ENCODE results near the gene CPOX. TPM values are rescaled to one million over a fixed set of nuclear protein-coding genes. Genes with fewer than 3 reads are reported as not detected.
A peak's percentile ranks its signal among the peaks of the same experiment; 100 is the strongest.

The CPOX gene
- total and polyA plus RNA-seq, 2 donors = 17.2 to 28.6 TPM

GRCh38 chr3:98617841-98618240 lies 24.4 kb upstream of the CPOX start:
- 98% methylated on average over 2 of the region's 2 CpGs for WGBS
- H3K9me3 ChIP-seq (ENCODE audit: control insufficient read depth in 2 of 2, insufficient read depth in 1 of 2, low read length in 1 of 2) = no peaks in the 10 kb centered on the region
- H3K27me3 ChIP-seq (ENCODE audit: control insufficient read depth in 2 of 2, insufficient read depth in 1 of 2, low read length in 1 of 2) = no peaks in the 10 kb centered on the region
- no peak overlapping the region for H3K4me3 ChIP-seq (ENCODE audit: low read length in 2 of 2)
- no peak for DNase-seq (ENCODE audit: low read depth in 6 of 9, low spot score in 9 of 9)
- peaks cover 0 to under 1% of the 10 kb centered on the region in 2 donors for H3K4me1 ChIP-seq (ENCODE audit: control insufficient read depth in 2 of 2, insufficient read depth in 2 of 2, low read length in 2 of 2)
- H3K27ac ChIP-seq (ENCODE audit: low read depth in 1 of 2, low read length in 1 of 2) = no peak overlapping the region
- H3K36me3 ChIP-seq (ENCODE audit: control insufficient read depth in 2 of 2, insufficient read depth in 2 of 2, low read length in 1 of 2) = no peaks in the 10 kb centered on the region

GRCh38 chr3:98613616-98614015 lies 20.2 kb upstream of the CPOX start:
- WGBS = 92% methylated on average over 4 of the region's 4 CpGs
- H3K9me3 ChIP-seq (ENCODE audit: control insufficient read depth in 2 of 2, insufficient read depth in 1 of 2, low read length in 1 of 2) = peaks cover 0 to 4% of the 10 kb centered on the region in 2 donors
- no peak overlapping the region for H3K4me3 ChIP-seq (ENCODE audit: low read length in 2 of 2)
- H3K36me3 ChIP-seq (ENCODE audit: control insufficient read depth in 2 of 2, insufficient read depth in 2 of 2, low read length in 1 of 2) = no peaks in the 10 kb centered on the region
- no peaks in the 10 kb centered on the region for H3K27me3 ChIP-seq (ENCODE audit: control insufficient read depth in 2 of 2, insufficient read depth in 1 of 2, low read length in 1 of 2)
- no peak overlapping the region for H3K27ac ChIP-seq (ENCODE audit: low read depth in 1 of 2, low read length in 1 of 2)
- peaks cover 0 to 6% of the 10 kb centered on the region in 2 donors for H3K4me1 ChIP-seq (ENCODE audit: control insufficient read depth in 2 of 2, insufficient read depth in 2 of 2, low read length in 2 of 2)
- no peak for DNase-seq (ENCODE audit: low read depth in 6 of 9, low spot score in 9 of 9)

- Histone ChIP-seq H3K9me3 (ENCODE audit: control insufficient read depth in 2 of 2, insufficient read depth in 1 of 2, low read length in 1 of 2) (peaks cover 0 to 4% of the 10 kb centered on the region in 2 donors), H3K4me3 (ENCODE audit: low read length in 2 of 2) (no peak overlapping the region), H3K36me3 (ENCODE audit: control insufficient read depth in 2 of 2, insufficient read depth in 2 of 2, low read length in 1 of 2) (no peaks in the 10 kb centered on the region), H3K27ac (ENCODE audit: low read depth in 1 of 2, low read length in 1 of 2) (peak overlapping the region in 1 of 2 donors; percentile 26), H3K27me3 (ENCODE audit: control insufficient read depth in 2 of 2, insufficient read depth in 1 of 2, low read length in 1 of 2) (no peaks in the 10 kb centered on the region), H3K4me1 (ENCODE audit: control insufficient read depth in 2 of 2, insufficient read depth in 2 of 2, low read length in 2 of 2) (peaks cover 0 to 6% of the 10 kb centered on the region in 2 donors)
- WGBS = 97% methylated on average over 6 of the region's 6 CpGs
- DNase-seq (ENCODE audit: low read depth in 6 of 9, low spot score in 9 of 9) = no peak
Measured at GRCh38 chr3:98612996-98613517, 19.6 kb upstream of the CPOX start.

GRCh38 chr3:98612587-98612986 lies 19.2 kb upstream of the CPOX start:
- WGBS = 93% methylated on average over 5 of the region's 5 CpGs
- Histone ChIP-seq H3K9me3 (ENCODE audit: control insufficient read depth in 2 of 2, insufficient read depth in 1 of 2, low read length in 1 of 2) (peaks cover 0 to 4% of the 10 kb centered on the region in 2 donors), H3K4me1 (ENCODE audit: control insufficient read depth in 2 of 2, insufficient read depth in 2 of 2, low read length in 2 of 2) (peaks cover 0 to 6% of the 10 kb centered on the region in 2 donors), H3K4me3 (ENCODE audit: low read length in 2 of 2) (no peak overlapping the region), H3K27me3 (ENCODE audit: control insufficient read depth in 2 of 2, insufficient read depth in 1 of 2, low read length in 1 of 2) (no peaks in the 10 kb centered on the region), H3K36me3 (ENCODE audit: control insufficient read depth in 2 of 2, insufficient read depth in 2 of 2, low read length in 1 of 2) (no peaks in the 10 kb centered on the region), H3K27ac (ENCODE audit: low read depth in 1 of 2, low read length in 1 of 2) (peak overlapping the region in 1 of 2 donors; percentile 52)
- no peak for DNase-seq (ENCODE audit: low read depth in 6 of 9, low spot score in 9 of 9)

GRCh38 chr3:98608029-98608428 lies 14.6 kb upstream of the CPOX start:
- H3K9me3 ChIP-seq (ENCODE audit: control insufficient read depth in 2 of 2, insufficient read depth in 1 of 2, low read length in 1 of 2) = peaks cover 0 to 4% of the 10 kb centered on the region in 2 donors
- peaks cover 3 to 12% of the 10 kb centered on the region in 2 donors for H3K4me1 ChIP-seq (ENCODE audit: control insufficient read depth in 2 of 2, insufficient read depth in 2 of 2, low read length in 2 of 2)
- H3K36me3 ChIP-seq (ENCODE audit: control insufficient read depth in 2 of 2, insufficient read depth in 2 of 2, low read length in 1 of 2) = no peaks in the 10 kb centered on the region
- 59% methylated on average over 2 of the region's 2 CpGs for WGBS
- no peaks in the 10 kb centered on the region for H3K27me3 ChIP-seq (ENCODE audit: control insufficient read depth in 2 of 2, insufficient read depth in 1 of 2, low read length in 1 of 2)
- H3K27ac ChIP-seq (ENCODE audit: low read depth in 1 of 2, low read length in 1 of 2) = no peak overlapping the region
- DNase-seq (ENCODE audit: low read depth in 6 of 9, low spot score in 9 of 9) = no peak
- no peak overlapping the region for H3K4me3 ChIP-seq (ENCODE audit: low read length in 2 of 2)

- H3K9me3 ChIP-seq (ENCODE audit: control insufficient read depth in 2 of 2, insufficient read depth in 1 of 2, low read length in 1 of 2) = no peaks in the 10 kb centered on the region
- H3K4me1 ChIP-seq (ENCODE audit: control insufficient read depth in 2 of 2, insufficient read depth in 2 of 2, low read length in 2 of 2) = peaks cover 3 to 9% of the 10 kb centered on the region in 2 donors
- H3K27me3 ChIP-seq (ENCODE audit: control insufficient read depth in 2 of 2, insufficient read depth in 1 of 2, low read length in 1 of 2) = no peaks in the 10 kb centered on the region
- no peak for DNase-seq (ENCODE audit: low read depth in 6 of 9, low spot score in 9 of 9)
- no peak overlapping the region for H3K27ac ChIP-seq (ENCODE audit: low read depth in 1 of 2, low read length in 1 of 2)
- H3K4me3 ChIP-seq (ENCODE audit: low read length in 2 of 2) = no peak overlapping the region
- H3K36me3 ChIP-seq (ENCODE audit: control insufficient read depth in 2 of 2, insufficient read depth in 2 of 2, low read length in 1 of 2) = no peaks in the 10 kb centered on the region
Measured at GRCh38 chr3:98603580-98603979, 10.2 kb upstream of the CPOX start.

GRCh38 chr3:98602078-98602678 lies 8.8 kb upstream of the CPOX start:
- WGBS = 14% methylated on average over 4 of the region's 4 CpGs
- H3K27ac ChIP-seq (ENCODE audit: low read depth in 1 of 2, low read length in 1 of 2) = no peak overlapping the region
- H3K9me3 ChIP-seq (ENCODE audit: control insufficient read depth in 2 of 2, insufficient read depth in 1 of 2, low read length in 1 of 2) = no peaks in the 10 kb centered on the region
- no peaks in the 10 kb centered on the region for H3K27me3 ChIP-seq (ENCODE audit: control insufficient read depth in 2 of 2, insufficient read depth in 1 of 2, low read length in 1 of 2)
- peak; percentile 51 to 86 (median 58) for DNase-seq (ENCODE audit: low read depth in 6 of 9, low spot score in 9 of 9)
- no peaks in the 10 kb centered on the region for H3K36me3 ChIP-seq (ENCODE audit: control insufficient read depth in 2 of 2, insufficient read depth in 2 of 2, low read length in 1 of 2)
- no peak overlapping the region for H3K4me3 ChIP-seq (ENCODE audit: low read length in 2 of 2)
- peaks cover 3 to 9% of the 10 kb centered on the region in 2 donors for H3K4me1 ChIP-seq (ENCODE audit: control insufficient read depth in 2 of 2, insufficient read depth in 2 of 2, low read length in 2 of 2)

- no peak for DNase-seq (ENCODE audit: low read depth in 6 of 9, low spot score in 9 of 9)
- H3K36me3 ChIP-seq (ENCODE audit: control insufficient read depth in 2 of 2, insufficient read depth in 2 of 2, low read length in 1 of 2) = no peaks in the 10 kb centered on the region
- H3K4me3 ChIP-seq (ENCODE audit: low read length in 2 of 2) = no peak overlapping the region
- no peaks in the 10 kb centered on the region for H3K27me3 ChIP-seq (ENCODE audit: control insufficient read depth in 2 of 2, insufficient read depth in 1 of 2, low read length in 1 of 2)
- H3K9me3 ChIP-seq (ENCODE audit: control insufficient read depth in 2 of 2, insufficient read depth in 1 of 2, low read length in 1 of 2) = no peaks in the 10 kb centered on the region
- 96% methylated on average over 2 of the region's 2 CpGs for WGBS
- peaks cover 4 to 9% of the 10 kb centered on the region in 2 donors for H3K4me1 ChIP-seq (ENCODE audit: control insufficient read depth in 2 of 2, insufficient read depth in 2 of 2, low read length in 2 of 2)
- no peak overlapping the region for H3K27ac ChIP-seq (ENCODE audit: low read depth in 1 of 2, low read length in 1 of 2)
Measured at GRCh38 chr3:98601180-98601579, 7.8 kb upstream of the CPOX start.

GRCh38 chr3:98600412-98601095 lies 7.1 kb upstream of the CPOX start:
- no peaks in the 10 kb centered on the region for H3K9me3 ChIP-seq (ENCODE audit: control insufficient read depth in 2 of 2, insufficient read depth in 1 of 2, low read length in 1 of 2)
- 95% methylated on average over 4 of the region's 4 CpGs for WGBS

More at GRCh38 chr3:98600412-98601095, 7.1 kb upstream of the CPOX start:
- H3K36me3 ChIP-seq (ENCODE audit: control insufficient read depth in 2 of 2, insufficient read depth in 2 of 2, low read length in 1 of 2) = no peaks in the 10 kb centered on the region
- H3K4me1 ChIP-seq (ENCODE audit: control insufficient read depth in 2 of 2, insufficient read depth in 2 of 2, low read length in 2 of 2) = peaks cover 4 to 9% of the 10 kb centered on the region in 2 donors
- H3K4me3 ChIP-seq (ENCODE audit: low read length in 2 of 2) = no peak overlapping the region
- no peaks in the 10 kb centered on the region for H3K27me3 ChIP-seq (ENCODE audit: control insufficient read depth in 2 of 2, insufficient read depth in 1 of 2, low read length in 1 of 2)
- H3K27ac ChIP-seq (ENCODE audit: low read depth in 1 of 2, low read length in 1 of 2) = no peak overlapping the region
- DNase-seq (ENCODE audit: low read depth in 6 of 9, low spot score in 9 of 9) = no peak
